ENCODE measurements around the gene FOXP2. TPM values are rescaled to one million over a fixed set of nuclear protein-coding genes. Genes with fewer than 3 reads are reported as not detected.

The FOXP2 gene
- total and polyA plus RNA-seq, 4 donors: 1.2 to 7.4 (median 5.7) TPM

GRCh38 chr7:114444196-114444595 lies 29.6 kb downstream of the FOXP2 start:
- H3K9ac ChIP-seq (ENCODE audit: low read depth in 1 of 2, low read length in 2 of 2): no peak overlapping the region
- H3K4me3 ChIP-seq (ENCODE audit: low read depth in 1 of 3, low read length in 3 of 3): no peak overlapping the region
- WGBS: 90% methylated on average over 2 of the region's 2 CpGs
- no peaks in the 10 kb centered on the region for H3K36me3 ChIP-seq (ENCODE audit: control insufficient read depth in 4 of 4, insufficient read depth in 3 of 4, low read depth in 1 of 4, low read length in 3 of 4)
- no peak overlapping the region for H3K27ac ChIP-seq (ENCODE audit: low read depth in 1 of 2, low read length in 2 of 2)
- no peaks in the 10 kb centered on the region for H3K4me1 ChIP-seq (ENCODE audit: control insufficient read depth in 4 of 4, insufficient read depth in 4 of 4, low read length in 3 of 4)
- H3K27me3 ChIP-seq (ENCODE audit: control insufficient read depth in 4 of 4, insufficient read depth in 4 of 4, low read length in 3 of 4): no peaks in the 10 kb centered on the region
- H3K9me3 ChIP-seq (ENCODE audit: control insufficient read depth in 4 of 4, low read length in 3 of 4): no peaks in the 10 kb centered on the region
- DNase-seq (ENCODE audit: low spot score): no peak
- TF ChIP-seq SP1 (IDR thresholded peaks at IDR 0.05) (no peak), CTCF (IDR thresholded peaks at IDR 0.05; ENCODE audit: low read depth, low read length, missing input control) (no peak), ATF3 (IDR thresholded peaks at IDR 0.05) (no peak), TAF1 (conservative IDR thresholded peaks at IDR 0.05) (no peak), MAX (IDR thresholded peaks at IDR 0.05) (no peak), JUND (IDR thresholded peaks at IDR 0.05) (no peak), RXRA (IDR thresholded peaks at IDR 0.05) (no peak), FOXA2 (IDR thresholded peaks at IDR 0.05) (no peak), FOXA1 (IDR thresholded peaks at IDR 0.05) (no peak), REST (IDR thresholded peaks at IDR 0.05) (no peak), YY1 (IDR thresholded peaks at IDR 0.05) (no peak), GABPA (IDR thresholded peaks at IDR 0.05 in 1 of 2, conservative IDR thresholded peaks at IDR 0.05 in 1 of 2) (no peak), HNF4A (conservative IDR thresholded peaks at IDR 0.05) (no peak), RAD21 (IDR thresholded peaks at IDR 0.05) (no peak), HNF4G (IDR thresholded peaks at IDR 0.05) (no peak)

GRCh38 chr7:114450431-114450830 lies 35.8 kb downstream of the FOXP2 start:
- no peaks in the 10 kb centered on the region for H3K27me3 ChIP-seq (ENCODE audit: control insufficient read depth in 4 of 4, insufficient read depth in 4 of 4, low read length in 3 of 4)
- WGBS: 97% methylated on average over 2 of the region's 2 CpGs
- no peaks in the 10 kb centered on the region for H3K9me3 ChIP-seq (ENCODE audit: control insufficient read depth in 4 of 4, low read length in 3 of 4)
- H3K36me3 ChIP-seq (ENCODE audit: control insufficient read depth in 4 of 4, insufficient read depth in 3 of 4, low read depth in 1 of 4, low read length in 3 of 4): peaks cover 0 to 1% (median 0%) of the 10 kb centered on the region in 4 donors
- no peak for TF ChIP-seq EGR1 (IDR thresholded peaks at IDR 0.05; ENCODE audit: low read depth in 2 of 2)
- no peak for TF ChIP-seq FOXA1 (IDR thresholded peaks at IDR 0.05)
- TF ChIP-seq YY1 (IDR thresholded peaks at IDR 0.05): no peak
- no peak for TF ChIP-seq HNF4A (conservative IDR thresholded peaks at IDR 0.05)
- no peak for TF ChIP-seq NR2F2 (IDR thresholded peaks at IDR 0.05)
- TF ChIP-seq REST (IDR thresholded peaks at IDR 0.05): no peak
- TF ChIP-seq ZBTB33 (IDR thresholded peaks at IDR 0.05): no peak
- no peak for TF ChIP-seq RAD21 (IDR thresholded peaks at IDR 0.05)
- no peak for TF ChIP-seq HNF4G (IDR thresholded peaks at IDR 0.05)
- TF ChIP-seq CTCF (IDR thresholded peaks at IDR 0.05; ENCODE audit: low read depth, low read length, missing input control): no peak
- DNase-seq (ENCODE audit: low spot score): no peak
- H3K9ac ChIP-seq (ENCODE audit: low read depth in 1 of 2, low read length in 2 of 2): no peak overlapping the region
- H3K27ac ChIP-seq (ENCODE audit: low read depth in 1 of 2, low read length in 2 of 2): no peak overlapping the region
- no peaks in the 10 kb centered on the region for H3K4me1 ChIP-seq (ENCODE audit: control insufficient read depth in 4 of 4, insufficient read depth in 4 of 4, low read length in 3 of 4)
- no peak overlapping the region for H3K4me3 ChIP-seq (ENCODE audit: low read depth in 1 of 3, low read length in 3 of 3)
